ENCODE measurements around the gene TDP2.

GRCh38 chr6:24658573-24659560, 7.8 kb downstream of the TDP2 start:
- TF ChIP-seq, protein P1, sequence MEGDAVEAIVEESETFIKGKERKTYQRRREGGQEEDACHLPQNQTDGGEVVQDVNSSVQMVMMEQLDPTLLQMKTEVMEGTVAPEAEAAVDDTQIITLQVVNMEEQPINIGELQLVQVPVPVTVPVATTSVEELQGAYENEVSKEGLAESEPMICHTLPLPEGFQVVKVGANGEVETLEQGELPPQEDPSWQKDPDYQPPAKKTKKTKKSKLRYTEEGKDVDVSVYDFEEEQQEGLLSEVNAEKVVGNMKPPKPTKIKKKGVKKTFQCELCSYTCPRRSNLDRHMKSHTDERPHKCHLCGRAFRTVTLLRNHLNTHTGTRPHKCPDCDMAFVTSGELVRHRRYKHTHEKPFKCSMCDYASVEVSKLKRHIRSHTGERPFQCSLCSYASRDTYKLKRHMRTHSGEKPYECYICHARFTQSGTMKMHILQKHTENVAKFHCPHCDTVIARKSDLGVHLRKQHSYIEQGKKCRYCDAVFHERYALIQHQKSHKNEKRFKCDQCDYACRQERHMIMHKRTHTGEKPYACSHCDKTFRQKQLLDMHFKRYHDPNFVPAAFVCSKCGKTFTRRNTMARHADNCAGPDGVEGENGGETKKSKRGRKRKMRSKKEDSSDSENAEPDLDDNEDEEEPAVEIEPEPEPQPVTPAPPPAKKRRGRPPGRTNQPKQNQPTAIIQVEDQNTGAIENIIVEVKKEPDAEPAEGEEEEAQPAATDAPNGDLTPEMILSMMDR (IDR thresholded peaks at IDR 0.05 in 2 of 3, conservative IDR thresholded peaks at IDR 0.05 in 1 of 3; ENCODE audit: borderline replicate concordance in 1 of 3, insufficient read depth in 1 of 3, low read depth in 2 of 3, low read length in 2 of 3): no peak
- no peak for TF ChIP-seq POLR2AphosphoS5 (IDR thresholded peaks at IDR 0.05; ENCODE audit: low read depth, low read length)
- TF ChIP-seq TCF7L2 (IDR thresholded peaks at IDR 0.05; ENCODE audit: borderline replicate concordance, extremely low read depth, insufficient read depth, insufficient read length): no peak
- no peak for TF ChIP-seq ZNF274 (IDR thresholded peaks at IDR 0.05; ENCODE audit: low read depth, low read length)
- no peak for TF ChIP-seq POLR2A (IDR thresholded peaks at IDR 0.05; ENCODE audit: borderline replicate concordance, extremely low read depth, insufficient read depth, insufficient read length)
- TF ChIP-seq REST (IDR thresholded peaks at IDR 0.05; ENCODE audit: low read depth): no peak
- TF ChIP-seq MAX (IDR thresholded peaks at IDR 0.05): no peak
- TF ChIP-seq EZH2phosphoT487 (IDR thresholded peaks at IDR 0.05; ENCODE audit: borderline replicate concordance): no peak
- no peak for TF ChIP-seq EZH2 (IDR thresholded peaks at IDR 0.05)

All from HCT116 (cell line).